Parietal lobe (tissue), 2 donors: ENCODE data around the gene SUGCT. TPM values are rescaled to one million over a fixed set of nuclear protein-coding genes. Genes with fewer than 3 reads are reported as not detected.

Source experiments
- small RNA-seq: library from RNA; depleted of rRNA; stranded (forward); fragments of <200 nt; gene quantifications from one replicate; pipeline ENCODE3, GENCODE V24; 2014; ENCODE audit warnings: low replicate concordance
- total RNA-seq: library from RNA; depleted of rRNA; stranded (reverse); fragments of >200 nt; gene quantifications from one replicate; pipeline ENCODE4 v1.2.3, GENCODE V29; 2014

SUGCT gene
- total RNA-seq = 1.9 TPM

DNA sequence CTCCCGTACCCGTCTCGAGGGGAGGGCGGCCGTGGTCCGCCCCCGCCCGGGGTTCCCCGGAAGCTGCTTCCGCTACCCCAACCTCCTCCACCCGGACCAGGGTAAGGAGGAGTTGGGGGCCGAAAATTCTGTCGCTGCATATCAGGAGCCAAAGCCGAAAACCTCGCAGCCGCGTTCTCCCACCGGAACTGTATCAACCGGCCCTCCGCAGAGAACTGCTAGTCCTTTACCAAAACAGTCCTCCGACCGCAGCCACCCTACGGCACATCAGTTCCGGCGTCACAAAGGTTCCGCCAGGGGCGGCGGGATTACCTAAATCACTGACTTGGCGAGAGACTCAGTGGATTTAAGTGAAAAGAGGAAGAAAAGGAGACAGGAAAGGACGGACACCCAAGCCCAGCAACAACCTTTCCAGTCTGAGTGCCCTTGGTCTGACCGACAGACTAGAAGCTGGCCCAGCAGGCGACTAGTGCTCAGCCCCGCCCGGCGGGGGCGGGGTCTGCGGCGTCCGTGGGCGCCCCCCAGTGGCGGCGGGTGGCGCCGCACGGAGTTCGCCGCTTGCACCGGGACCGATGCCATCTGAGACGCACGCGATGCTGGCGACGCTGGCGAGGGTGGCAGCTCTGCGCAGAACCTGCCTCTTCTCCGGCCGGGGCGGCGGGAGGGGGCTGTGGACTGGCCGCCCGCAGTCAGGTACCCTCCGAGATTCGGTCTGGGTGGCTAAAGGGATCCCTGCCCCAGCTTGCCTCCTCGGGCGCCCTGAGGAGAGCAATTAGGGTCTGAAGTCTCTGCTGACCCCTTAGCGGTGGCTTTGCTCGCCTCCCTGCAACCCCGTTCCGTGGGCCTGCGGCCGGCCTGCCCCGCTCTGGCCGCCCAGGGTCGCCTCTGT is at the start of gene SUGCT, which contains the start of gene MPLKIP:
Gene SUGCT (plus strand): TSS at position 578 of the 889 bp plus-strand sequence.
Gene MPLKIP (minus strand): TSS at position 195 of the 889 bp plus-strand sequence. CDS start 55 bp downstream, at position 140.

Small RNA genes lying within 50 kb of the gene (small RNA-seq; reads per million reads assigned to genes)
- gene AC006023.1 (not detected), gene AC006023.2 (not detected)

Other genes starting within 250 kb of the SUGCT start
- gene CDK13, start 184.7 kb upstream of the SUGCT start, total RNA-seq = 174 TPM
- gene MPLKIP, start 383 bp upstream of the SUGCT start, total RNA-seq = 13.5 TPM